HG03097 (cell line): ENCODE measurements around the gene FHIP1B.

Source experiments
- ATAC-seq: cut with Tn5 transposase; IDR thresholded peaks from one replicate; pipeline ENCODE4 v1.9.1; 2021; ENCODE audit not compliant: unreplicated experiment, low FRiP score

Gene FHIP1B

GRCh38 chr11:6240781-6241180 is 6.3 kb upstream of the FHIP1B start:
- ATAC-seq: no peak

- no peak for ATAC-seq
Observed at GRCh38 chr11:6240139-6240538, 5.7 kb upstream of the FHIP1B start.

- ATAC-seq: no peak
Observed at GRCh38 chr11:6238902-6239301, 4.5 kb upstream of the FHIP1B start, which contains the start of gene CNGA4. CNGA4 (plus strand) TSS chr11:6239089; CDS start chr11:6239207, 118 bp downstream.

- ATAC-seq: no peak
Observed at GRCh38 chr11:6237761-6238302, 3.4 kb upstream of the FHIP1B start.

- ATAC-seq: no peak
Observed at GRCh38 chr11:6237266-6237665, 2.8 kb upstream of the FHIP1B start.

- ATAC-seq: no peak
Observed at GRCh38 chr11:6233984-6234386, 451 bp downstream of the FHIP1B start.

GRCh38 chr11:6232899-6233298 is 1.5 kb downstream of the FHIP1B start:
- ATAC-seq: no peak

- ATAC-seq: no peak
Observed at GRCh38 chr11:6229911-6230310, 4.5 kb downstream of the FHIP1B start.

GRCh38 chr11:6228520-6228919 is 5.9 kb downstream of the FHIP1B start:
- ATAC-seq: no peak

GRCh38 chr11:6225896-6226295 is 8.5 kb downstream of the FHIP1B start:
- ATAC-seq: no peak

GRCh38 chr11:6225024-6225423 is 9.4 kb downstream of the FHIP1B start:
- ATAC-seq: no peak

GRCh38 chr11:6224421-6224820 is 10.0 kb downstream of the FHIP1B start:
- no peak for ATAC-seq

- ATAC-seq: no peak
Observed at GRCh38 chr11:6223854-6224253, 10.6 kb downstream of the FHIP1B start.

GRCh38 chr11:6219359-6219758 is 15.1 kb downstream of the FHIP1B start:
- no peak for ATAC-seq

GRCh38 chr11:6217722-6218121 is 16.7 kb downstream of the FHIP1B start:
- ATAC-seq: no peak

- ATAC-seq: no peak
Observed at GRCh38 chr11:6216501-6216900, 17.9 kb downstream of the FHIP1B start.

- ATAC-seq: no peak
Observed at GRCh38 chr11:6214530-6214929, 19.9 kb downstream of the FHIP1B start.

GRCh38 chr11:6210274-6210955 is 24.0 kb downstream of the FHIP1B start:
- no peak for ATAC-seq

GRCh38 chr11:6209801-6210200 is 24.6 kb downstream of the FHIP1B start:
- ATAC-seq: no peak

GRCh38 chr11:6206456-6207180 is 27.8 kb downstream of the FHIP1B start:
- no peak for ATAC-seq

GRCh38 chr11:6205366-6205765 is 29.1 kb downstream of the FHIP1B start, which contains the start of gene C11orf42:
C11orf42 (plus strand) TSS chr11:6205557; CDS start chr11:6205616, 59 bp downstream.
- no peak for ATAC-seq

GRCh38 chr11:6204706-6205105 is 29.7 kb downstream of the FHIP1B start:
- no peak for ATAC-seq
